Heart left ventricle (tissue), 13 donors: ENCODE results near the gene PTPRM.

Experiments
- CTCF ChIP-seq, 12 donors: fragments of 200-600 bp; sonication (generic) in 4 of 12; IDR thresholded peaks; one replicate each; pipeline versions ENCODE4 v1.5.0 to v1.8.0; 2018 to 2022; ENCODE audit warnings: antibody characterized with exemption in 12 of 12, mild to moderate bottlenecking in 5 of 12
- POLR2A ChIP-seq, 2 donors: fragments of 450-650 bp; IDR thresholded peaks; one replicate each; pipeline ENCODE4 v1.6.1; 2017; ENCODE audit warnings: antibody characterized with exemption in 2 of 2, mild to moderate bottlenecking in 2 of 2, moderate library complexity in 2 of 2
- donor health status: ischemic (EF 13 %, LVEDD 7.1; RV severe dilation, severe dysfunction).
- donor health status: DM: no; HTN: yes; CAD: no.
- donor health status: DM: no; HTN: no; CAD: no.
- donor health status: ischemic (EF 25% LVEDD 6.9; RV normal size, moderate dysfunction).
- donor health status: ischemic (EF 25% LVEDD 5.7; RV mildly dilated, moderate dysfunction).
- donor health status: ischemic (EF 35%, LVEDD 5.7; RV mildly dilated, moderate dysfunction).
- donor health status: nonischemic (EF 11% LVEDD 7.7; RV severe dilation, severe dysfunction).
- donor health status: DM: yes; HTN: yes; CAD: no.
- donor health status: PGD.
- donor health status: ischemic (EF 29% LVEDD 5.4; RV normal size, mild dysfunction).
- donor health status: nonischemic (EF 23%, LVEDD 6.1; RV moderate dilation, normal function).

DNA sequence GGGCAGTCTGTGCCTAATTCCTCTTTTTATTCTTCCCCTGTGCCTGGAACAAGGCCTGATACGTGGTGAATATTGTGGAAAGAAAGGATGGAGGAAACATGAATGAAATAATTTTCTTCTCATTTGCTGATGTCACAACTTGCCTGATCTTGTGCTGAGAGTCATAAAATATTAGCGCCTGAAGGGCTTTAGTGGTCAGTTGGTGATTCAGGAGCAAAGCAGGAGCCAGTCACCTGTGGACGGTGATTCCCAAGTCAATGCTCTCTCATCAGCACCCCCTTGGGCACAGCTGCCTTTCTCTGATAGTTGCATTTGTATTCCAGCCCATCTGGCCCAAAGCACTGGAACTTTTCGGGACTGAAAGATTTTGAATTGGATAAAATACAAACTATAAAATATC lies 539.5 kb downstream of the PTPRM start:
- TF ChIP-seq CTCF (IDR thresholded peaks at IDR 0.05) = no peak
- TF ChIP-seq POLR2A (IDR thresholded peaks at IDR 0.05) = no peak
